Stimulated activated CD4-positive, alpha-beta T cell treated with anti-CD3 and anti-CD28 coated beads, Interleukin-15, amount 100 ng/mL, for 1 hour (primary cell): Measurements from ENCODE around the gene AHCY.
"Not testable (repeated sequence)": the region's sequence is repeated elsewhere in the genome, so short reads cannot be mapped to it uniquely, and the experiment has no call there.

Source experiments
- DNase-seq, 2 donors: peaks; one replicate each; pipeline ENCODE4 v3.0.0-alpha.2; 2020; ENCODE audit warnings: low read depth in 1 of 2, low spot score in 1 of 2

AHCY gene

GRCh38 chr20:34262488-34263288 lies 40.5 kb downstream of the AHCY start:
- DNase-seq: no peak

DNA sequence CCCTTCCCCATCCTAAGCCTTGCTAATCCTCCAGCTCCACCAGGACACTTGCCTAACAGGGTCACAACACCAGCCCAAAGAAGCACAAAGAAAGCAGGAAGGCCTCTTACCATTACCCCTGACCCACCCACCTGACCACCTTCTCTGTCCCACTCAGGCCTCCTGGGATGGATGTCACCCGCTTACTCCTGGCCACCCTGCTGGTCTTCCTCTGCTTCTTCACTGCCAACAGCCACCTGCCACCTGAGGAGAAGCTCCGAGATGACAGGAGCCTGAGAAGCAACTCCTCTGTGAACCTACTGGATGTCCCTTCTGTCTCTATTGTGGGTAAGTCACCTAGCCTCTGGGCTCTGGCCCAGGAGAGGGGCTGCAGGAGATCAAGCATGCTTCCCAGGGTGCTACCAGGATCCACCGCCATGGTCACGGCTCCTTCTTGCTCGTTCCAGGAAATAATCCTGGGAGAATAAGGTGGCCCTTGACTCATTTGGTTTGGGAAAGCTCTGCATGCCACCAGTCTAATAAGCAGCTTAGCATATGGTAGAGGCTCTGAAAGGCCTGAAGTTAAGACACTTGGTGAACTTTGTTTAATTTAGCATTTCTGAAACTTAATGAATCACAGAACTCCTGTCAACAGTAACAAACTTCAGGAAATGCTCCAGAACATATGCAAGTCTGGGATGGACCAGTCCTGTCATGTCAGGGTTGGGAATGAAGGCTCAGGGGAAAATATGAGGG lies 42.8 kb downstream of the AHCY start:
- no peak for DNase-seq

GRCh38 chr20:34256629-34257124 lies 46.5 kb downstream of the AHCY start:
- DNase-seq: no peak

GRCh38 chr20:34254979-34255378 lies 48.2 kb downstream of the AHCY start:
- no peak for DNase-seq

GRCh38 chr20:34252431-34253086 lies 50.6 kb downstream of the AHCY start:
- not testable (repeated sequence) for DNase-seq

- DNase-seq: no peak
These were observed 51.5 kb downstream of the AHCY start for GRCh38 chr20:34251619-34252018.

GRCh38 chr20:34250005-34250404 lies 53.1 kb downstream of the AHCY start:
- no peak for DNase-seq

DNA sequence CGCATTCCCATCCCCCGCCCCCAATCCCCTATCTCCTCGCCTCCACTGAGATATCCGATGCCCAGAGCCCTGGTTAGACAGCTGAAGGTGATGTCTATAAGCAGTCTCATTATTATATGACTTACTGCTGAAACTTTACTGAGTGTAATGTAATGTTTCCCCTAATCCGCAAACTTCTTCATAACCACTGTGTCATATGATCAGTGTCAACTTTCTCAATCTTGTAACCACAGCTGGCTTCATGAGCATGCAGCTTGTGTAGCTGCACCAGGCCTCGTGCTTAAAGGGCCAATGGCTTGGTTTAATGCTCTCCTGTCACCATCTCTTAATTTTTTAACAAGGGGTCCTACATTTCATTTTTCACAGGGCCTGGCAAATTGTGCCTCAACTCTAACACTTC lies 53.9 kb downstream of the AHCY start:
- DNase-seq: no peak

DNA sequence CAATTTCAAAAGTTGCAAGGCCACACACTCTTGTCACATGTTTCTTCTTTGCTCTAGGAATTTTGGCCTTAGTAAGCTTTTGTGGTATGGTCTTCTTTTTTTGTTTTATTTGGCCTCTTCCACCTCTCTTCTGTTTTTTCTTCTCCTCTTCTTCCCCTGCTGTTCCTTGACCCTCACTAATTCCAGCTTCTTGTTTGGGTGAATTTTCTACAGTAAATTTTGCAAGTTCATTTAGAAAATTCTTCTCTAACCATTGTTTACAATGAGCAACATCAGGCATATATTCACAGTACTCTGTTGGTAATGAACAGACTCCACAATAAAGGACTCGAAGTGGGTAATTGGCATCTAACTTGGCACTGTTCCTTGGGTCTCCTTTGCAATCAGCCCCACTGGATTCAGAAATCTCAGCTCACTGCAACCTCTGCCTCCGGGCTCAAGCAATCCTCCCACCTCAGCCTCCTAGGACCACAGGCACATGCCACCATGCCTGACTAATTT lies 57.0 kb downstream of the AHCY start:
- no peak for DNase-seq

GRCh38 chr20:34243377-34243776 lies 59.8 kb downstream of the AHCY start:
- no peak for DNase-seq

GRCh38 chr20:34242879-34243278 lies 60.3 kb downstream of the AHCY start:
- no peak for DNase-seq

- DNase-seq: not testable (repeated sequence)
These were observed 61.1 kb downstream of the AHCY start for GRCh38 chr20:34242015-34242414.

DNA sequence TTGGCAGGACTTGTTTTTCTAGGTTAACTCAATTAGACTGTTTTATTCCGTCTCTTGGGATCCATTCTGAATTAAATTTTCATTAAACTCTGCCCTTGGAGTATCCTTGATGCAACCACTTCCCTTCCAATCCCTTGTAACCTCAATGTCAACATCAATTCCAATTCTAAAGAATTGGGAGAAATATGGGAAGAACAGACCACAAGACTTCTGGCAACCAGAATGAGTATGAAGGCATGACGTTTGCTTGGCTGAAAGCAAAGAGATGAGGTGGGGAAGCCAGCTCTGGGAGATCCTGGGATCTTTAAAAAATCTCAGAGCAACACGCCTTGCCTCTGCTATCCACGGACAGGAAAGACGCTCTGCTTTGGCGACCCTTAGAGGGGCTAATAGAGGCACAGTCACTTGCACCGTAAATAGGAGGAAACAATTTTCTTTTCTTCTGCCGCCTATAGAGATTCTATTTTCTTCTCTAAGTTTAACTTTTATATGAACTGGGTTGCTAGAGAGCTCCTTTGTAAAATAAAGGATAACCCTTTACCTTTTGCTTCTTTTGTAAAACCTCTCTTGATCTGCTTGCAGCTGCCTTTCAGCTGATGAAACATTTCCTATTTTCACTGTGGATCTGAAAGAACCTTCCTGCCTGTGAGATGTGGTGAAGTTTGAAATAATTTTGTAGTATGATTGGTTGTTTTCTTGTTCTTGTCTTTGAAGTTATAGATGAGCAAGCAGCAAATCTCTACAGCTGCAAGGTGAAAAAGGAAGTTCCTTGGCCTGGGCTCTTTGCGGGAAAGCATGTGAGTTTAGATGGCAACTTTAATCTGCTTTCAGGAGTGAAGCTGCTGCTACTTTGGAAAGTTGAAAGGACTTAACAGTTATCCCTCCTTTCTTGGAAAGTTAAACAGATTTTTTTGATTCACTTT lies 62.2 kb downstream of the AHCY start, which contains the start of gene ASIP:
Gene ASIP, plus strand, starts transcription at position 731 of the 923 bp plus-strand sequence. CDS start 18,952 bp downstream, outside the sequence.
- DNase-seq: no peak

- no peak for DNase-seq
These were observed 63.0 kb downstream of the AHCY start for GRCh38 chr20:34240121-34240520.

DNA sequence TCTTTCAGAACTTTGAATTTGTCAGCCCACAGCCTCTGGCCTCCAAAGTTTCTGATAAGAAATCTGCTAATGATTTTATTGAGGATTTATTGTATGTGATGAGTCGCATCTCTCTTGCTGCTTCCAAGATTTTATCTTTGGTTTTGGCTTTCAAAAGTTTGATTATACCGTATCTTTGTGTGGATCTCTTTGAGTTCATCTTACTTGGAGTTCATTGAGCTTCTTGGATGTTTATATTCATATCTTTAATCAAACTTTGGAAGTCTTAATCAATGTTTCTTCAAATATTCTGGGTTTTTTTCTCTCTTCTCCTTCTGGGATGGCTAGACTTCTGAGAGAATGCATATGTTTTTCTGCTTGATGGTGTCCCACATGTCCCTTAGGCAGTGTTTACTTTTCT lies 65.2 kb downstream of the AHCY start:
- DNase-seq: no peak

DNA sequence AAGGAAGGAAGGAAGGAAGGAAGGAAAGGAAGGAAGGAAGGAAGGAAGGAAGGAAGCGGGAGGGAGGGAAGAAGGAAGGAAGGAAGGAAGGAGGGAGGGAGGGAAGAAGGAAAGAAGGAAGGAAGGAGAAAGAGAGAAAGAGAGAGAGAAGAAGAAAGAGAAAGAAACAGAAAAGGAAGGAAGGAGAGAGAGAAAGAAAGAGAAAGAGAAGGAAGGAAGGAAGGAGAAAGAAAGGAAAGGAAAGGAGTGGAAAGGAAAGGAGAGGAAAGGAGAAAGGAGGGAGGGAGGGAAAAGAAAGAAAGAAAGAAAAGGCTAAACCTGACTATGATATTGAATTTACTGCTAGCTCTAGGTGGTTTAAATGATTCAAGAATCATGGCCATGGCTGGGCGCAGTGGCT lies 67.3 kb downstream of the AHCY start:
- DNase-seq: no peak

DNA sequence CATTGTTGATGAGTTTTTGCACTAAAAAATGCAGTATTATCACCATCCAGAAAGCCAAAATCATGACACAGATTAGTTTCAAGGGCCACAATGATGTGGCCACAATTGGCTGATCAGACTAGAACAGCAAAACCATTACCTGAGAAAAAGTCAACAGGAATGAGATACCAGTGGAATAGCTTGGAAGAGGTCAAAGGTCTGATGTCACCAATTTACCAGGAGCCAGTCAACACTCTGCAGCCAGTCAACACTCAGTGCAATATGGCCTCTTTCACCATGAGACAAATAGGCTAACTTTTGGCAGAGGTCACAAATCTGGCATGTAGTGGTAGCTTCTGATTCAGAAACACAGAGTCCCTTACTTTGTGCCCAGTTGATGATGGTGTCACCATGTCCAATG lies 69.5 kb downstream of the AHCY start:
- no peak for DNase-seq

DNA sequence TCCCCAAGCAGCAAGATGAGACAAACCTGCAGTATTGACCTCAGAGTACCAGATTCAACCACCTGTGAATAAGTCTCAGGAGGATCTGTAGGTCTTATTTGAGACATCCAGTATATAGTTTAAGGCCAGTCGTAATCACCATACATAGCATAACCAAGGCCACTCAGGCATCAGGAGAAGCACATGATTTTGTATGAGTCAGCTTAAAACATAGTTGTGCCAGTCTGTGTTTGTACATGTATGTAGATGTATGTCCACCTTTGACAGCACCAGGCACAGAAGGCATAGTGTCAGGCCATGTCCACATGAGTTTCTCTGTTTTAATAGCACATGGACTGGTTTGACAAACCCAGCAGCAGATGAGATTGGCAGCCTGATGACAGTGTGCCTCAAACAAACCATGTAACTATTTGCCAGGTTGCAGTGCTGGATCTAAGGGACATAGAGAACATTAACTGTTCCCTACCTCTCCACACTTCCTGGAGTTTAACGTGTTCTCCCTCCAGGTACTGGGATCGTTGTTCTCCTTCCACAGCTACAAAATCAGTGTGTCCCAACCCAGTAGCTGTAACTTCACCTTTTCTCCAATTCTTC lies 70.6 kb downstream of the AHCY start:
- no peak for DNase-seq

- no peak for DNase-seq
These were observed 71.5 kb downstream of the AHCY start for GRCh38 chr20:34231634-34232033.
